GM21723 (cell line): Measurements from ENCODE around the gene TTC16.

Source experiments
- ATAC-seq: cut with Tn5 transposase; IDR thresholded peaks from one replicate; pipeline ENCODE4 v1.9.1; 2021; ENCODE audit warnings: mild to moderate bottlenecking, moderate library complexity; ENCODE audit not compliant: unreplicated experiment

TTC16 gene

DNA sequence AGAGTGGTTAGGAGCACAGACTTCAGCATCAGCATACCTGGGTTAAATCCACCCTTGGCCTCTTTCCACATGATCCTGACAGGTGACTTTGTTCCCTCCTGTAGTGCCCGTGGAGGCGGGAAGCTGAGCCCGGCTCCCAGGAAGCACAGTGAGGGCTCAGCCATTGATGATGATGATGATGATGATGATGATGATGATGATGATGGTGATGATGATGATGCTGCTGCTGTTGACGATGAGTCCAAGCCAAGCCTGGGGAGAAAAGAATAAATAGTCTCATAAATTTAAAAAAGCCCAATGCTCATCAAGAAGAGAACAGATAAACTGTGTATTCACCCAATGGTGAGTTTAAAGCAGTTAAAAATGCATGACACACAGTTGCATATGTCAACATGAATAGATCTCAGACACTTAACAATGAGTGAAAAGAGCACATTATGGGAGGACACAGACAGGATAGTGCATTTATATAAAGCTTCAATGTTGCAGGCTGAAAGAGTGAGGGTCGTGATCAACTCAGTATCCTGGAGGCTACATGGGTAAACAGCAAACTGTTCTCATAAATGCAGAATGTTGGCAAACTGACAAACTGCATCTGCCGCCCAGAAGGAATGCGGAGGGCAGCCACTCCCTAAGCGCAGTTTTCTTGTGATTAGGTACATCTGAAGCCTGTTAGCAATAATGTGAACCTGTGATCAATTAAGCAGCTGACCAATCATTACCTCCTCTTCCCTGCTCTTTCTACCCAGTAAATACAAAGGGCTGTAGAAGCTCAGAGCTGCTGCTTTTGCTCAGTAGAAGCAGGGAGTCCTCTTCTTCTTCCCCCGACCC is 20.8 kb upstream of the TTC16 start:
- no peak for ATAC-seq

DNA sequence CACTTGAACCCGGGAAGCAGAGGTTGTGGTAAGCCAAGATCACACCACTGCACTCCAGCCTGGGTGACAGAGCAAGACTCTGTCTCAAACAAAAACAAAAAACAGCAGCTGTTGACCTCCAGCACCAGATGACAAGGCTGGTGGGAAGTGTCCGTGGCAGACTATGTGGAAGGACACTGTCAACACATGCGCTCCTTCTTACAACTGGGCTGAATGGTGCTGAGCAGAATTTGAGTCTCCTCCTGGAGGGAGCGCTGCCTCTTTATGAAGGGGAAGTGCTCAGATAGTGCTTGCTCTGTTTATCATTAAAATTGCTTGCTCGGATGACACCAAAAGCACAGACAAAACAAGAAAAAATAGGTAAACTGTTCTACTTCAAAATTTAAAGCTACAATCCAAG is 18.3 kb upstream of the TTC16 start:
- no peak for ATAC-seq

GRCh38 chr9:127698386-127698785 is 17.5 kb upstream of the TTC16 start:
- no peak for ATAC-seq

- peak; percentile 96 for ATAC-seq
These were observed 16.8 kb upstream of the TTC16 start for GRCh38 chr9:127698985-127699670.

DNA sequence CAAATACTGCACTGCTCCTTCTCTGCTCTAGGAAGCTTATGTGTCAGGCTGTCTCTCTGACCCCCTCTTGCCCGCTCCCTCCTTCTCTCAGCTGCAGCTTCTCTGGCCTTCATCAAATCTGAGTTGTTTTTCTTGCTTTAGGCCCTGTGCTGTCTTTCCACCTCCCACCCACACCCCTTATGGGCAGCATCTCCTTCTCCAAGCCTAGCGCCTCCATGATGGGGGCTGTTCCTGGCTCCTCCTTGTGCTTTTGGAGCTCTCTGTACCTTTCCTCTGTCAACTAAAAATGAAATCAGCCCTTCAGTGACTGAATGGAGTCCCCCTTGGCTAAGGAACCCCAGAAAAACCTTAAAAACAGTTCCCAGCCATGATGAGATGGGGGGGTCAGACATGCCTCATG is 15.7 kb upstream of the TTC16 start:
- no peak for ATAC-seq

DNA sequence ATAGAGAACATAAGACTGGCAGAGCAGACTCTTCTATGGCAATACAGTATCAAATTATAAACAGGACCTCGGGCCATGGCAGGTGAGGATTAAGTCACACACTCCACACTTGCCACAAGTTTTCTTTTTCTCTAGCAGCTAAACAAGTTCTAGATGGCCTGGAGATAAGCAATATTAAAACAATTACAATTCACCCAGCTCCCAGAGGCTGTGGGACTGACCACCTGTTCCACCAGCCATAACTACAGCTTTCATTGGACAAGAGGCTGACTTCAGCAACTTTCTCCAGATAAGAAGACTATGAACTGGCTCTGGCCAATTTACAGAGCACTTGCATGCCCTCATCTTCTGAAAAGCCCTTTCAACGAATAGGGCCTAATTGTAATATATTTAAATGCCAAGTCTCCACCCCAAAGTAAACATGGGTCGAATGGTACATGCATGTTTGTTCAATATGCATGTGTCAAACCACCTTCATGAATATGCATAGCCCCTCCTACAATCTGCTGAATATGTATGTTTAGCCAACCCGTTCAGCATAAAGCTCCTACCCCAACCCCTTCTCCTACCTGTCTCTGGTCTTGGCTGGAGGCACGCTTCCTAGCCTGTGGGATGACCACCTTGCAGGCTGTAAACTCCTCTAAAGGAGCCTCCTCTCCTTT is 15.2 kb upstream of the TTC16 start:
- no peak for ATAC-seq

DNA sequence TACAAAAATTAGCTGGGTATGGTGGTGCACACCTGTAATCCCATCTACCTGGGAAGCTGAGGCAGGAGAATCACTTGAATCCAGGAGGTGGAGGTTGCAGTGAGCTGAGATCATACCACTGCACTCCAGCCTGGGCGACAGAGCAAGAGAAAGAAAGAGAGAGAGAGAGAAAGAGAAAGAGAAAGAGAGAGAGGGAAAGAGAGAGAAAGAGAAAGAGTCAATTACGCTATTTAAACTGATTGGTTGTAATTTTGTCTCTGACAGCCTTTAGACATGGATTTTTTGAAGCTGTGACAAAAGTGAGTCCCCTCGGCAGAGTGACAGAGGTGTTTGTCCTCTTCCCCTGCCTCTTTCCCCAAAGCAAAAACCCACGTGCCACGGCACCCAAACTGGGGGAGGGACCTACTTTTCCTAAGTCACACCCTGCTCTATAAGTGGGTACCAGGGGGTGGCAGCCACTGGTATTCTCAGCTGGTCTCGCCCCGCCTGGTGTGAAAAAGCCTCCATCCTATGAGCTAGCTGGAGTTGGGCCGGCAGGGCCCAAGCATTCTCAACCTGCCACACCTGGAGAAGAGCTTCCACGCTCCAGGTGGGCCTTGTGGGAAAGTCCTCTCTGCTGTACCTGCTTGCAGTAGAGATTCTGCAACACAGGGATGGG is 12.5 kb upstream of the TTC16 start:
- no peak for ATAC-seq

DNA sequence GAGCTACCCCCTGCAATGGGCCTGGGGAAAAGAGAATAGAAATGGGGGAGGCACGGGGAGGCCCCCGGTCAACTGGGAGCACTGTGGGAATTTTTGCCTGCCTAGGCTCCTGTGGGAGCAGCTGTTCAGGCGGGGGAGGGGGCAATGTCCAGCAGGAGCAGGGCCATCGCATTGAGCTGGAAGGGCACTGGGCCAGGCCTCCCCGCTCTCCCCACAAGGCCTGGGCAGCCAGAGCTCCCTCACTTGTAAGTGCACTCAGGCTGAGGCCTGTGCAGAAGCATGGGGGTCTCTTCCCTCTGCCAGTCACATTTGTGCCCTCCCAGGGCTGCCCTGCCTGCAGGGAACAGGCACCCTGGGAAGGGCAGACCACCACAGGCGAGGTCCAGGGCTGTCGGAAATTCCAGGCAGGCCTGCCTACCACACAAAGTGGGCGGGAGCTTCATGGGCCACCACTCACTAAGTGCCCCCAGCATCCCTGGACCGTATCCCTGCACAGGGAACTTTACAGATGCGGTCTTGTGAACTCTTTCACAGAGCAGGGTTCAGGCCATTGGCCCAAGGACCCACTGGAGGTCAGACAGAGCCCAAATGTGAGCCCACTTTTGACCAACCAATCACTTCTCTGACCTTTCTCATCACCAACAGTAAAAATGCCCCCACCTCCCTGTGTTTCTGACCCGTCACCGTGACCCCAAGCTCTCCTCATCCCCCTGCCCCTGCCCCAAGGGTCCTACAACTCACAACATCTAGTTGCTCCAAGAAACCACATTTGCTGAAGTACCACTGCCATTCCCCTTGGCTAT is 10.1 kb upstream of the TTC16 start:
- no peak for ATAC-seq

- ATAC-seq: no peak
These were observed 9.0 kb upstream of the TTC16 start, which contains the start of gene CFAP157 for GRCh38 chr9:127706836-127707241. TSS of gene CFAP157 (plus strand) at chr9:127706988. CDS start at chr9:127707032, 44 bp downstream.

DNA sequence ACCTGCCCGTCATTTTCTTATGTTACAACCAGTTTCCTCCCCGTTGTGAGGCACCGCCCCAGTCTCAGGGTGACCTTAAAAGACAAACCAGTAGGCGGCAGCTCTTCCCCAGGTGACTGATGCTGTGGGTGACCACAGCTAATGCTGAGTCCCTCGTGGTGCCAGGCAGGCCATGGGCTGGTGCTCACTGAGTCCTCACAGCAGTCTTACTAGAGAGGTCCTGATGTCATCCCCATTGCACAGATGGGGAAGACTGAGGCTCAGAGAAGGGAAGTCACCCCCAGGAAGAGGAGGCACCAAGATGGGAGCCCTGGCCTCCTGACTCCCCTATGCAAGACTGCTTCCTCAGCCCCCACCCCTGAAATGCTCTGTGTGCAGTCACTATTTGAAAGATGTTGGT is 8.1 kb upstream of the TTC16 start:
- no peak for ATAC-seq

- ATAC-seq: no peak
These were observed 6.8 kb upstream of the TTC16 start for GRCh38 chr9:127708952-127709587.

DNA sequence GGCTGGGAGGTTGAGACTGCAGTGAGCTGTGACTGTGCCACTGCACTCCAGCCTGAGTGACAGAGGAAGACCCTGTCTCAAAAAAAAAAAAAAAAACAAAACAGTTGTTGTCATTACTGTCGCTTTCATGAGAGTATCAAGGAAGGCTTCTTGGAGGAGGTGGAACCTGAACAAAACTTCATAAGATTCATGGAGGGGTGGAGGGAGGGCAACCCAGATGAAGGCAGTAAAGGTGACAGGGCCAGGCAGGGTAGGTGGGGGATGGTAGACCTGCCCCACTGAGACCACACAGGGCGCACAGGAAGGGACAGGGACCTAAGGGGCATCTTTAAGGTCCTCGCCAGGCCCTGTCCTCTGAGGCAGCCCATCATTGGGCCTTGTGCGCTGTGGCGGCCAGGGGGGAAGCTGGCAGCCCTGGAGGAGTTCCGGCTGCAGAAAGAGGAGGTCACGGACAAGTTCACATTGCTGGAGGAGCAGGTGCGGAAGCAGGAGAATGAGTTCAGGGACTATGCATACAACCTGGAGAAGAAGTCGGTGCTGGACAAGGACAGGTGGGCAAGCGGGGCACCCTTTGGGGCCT is 5.6 kb upstream of the TTC16 start:
- no peak for ATAC-seq

- no peak for ATAC-seq
These were observed 4.6 kb upstream of the TTC16 start for GRCh38 chr9:127711226-127711701.

DNA sequence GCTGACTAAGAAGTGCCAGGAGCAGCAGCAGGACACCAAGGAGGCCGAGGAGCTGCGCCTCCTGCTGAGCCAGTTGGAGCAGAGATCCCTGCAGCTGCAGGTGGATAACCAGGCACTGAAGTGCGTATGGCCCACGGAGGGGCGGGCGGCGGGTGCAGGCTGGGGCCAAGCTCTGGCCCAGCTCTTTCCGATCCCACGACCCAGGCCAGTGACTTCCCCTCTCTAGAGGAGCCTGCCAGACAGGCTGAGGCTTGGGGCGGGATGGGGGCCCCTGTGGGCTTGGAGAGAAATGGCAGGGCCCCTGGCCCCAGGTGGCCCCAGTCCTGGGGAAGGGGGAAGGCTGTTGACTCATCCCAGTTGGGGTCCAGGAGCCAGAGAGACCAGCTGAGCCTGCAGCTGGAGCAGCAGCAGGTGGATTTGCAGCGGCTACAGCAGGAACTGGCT is 4.0 kb upstream of the TTC16 start:
- ATAC-seq: no peak

DNA sequence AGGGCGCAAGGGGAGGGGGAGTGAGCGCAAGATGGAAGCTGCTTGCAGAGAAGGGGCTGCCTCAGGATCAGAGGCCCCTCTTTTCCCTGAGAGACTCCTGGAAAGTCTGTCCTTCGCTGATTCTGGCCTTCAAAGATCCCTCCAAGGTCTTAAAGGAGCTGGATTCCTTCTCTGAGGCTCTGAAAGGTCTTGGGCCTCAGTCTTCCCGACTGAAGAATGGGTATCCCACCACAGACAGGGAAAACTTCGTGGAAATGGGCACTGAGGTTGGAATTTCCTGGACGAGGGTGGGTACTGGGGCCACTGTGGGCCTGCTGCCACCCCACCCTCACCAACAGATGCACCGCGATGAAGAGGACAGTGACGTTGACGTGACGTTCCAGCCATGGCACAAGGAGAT is 3.5 kb upstream of the TTC16 start:
- ATAC-seq: no peak

- ATAC-seq: no peak
These were observed 3.0 kb upstream of the TTC16 start for GRCh38 chr9:127712867-127713266.

DNA sequence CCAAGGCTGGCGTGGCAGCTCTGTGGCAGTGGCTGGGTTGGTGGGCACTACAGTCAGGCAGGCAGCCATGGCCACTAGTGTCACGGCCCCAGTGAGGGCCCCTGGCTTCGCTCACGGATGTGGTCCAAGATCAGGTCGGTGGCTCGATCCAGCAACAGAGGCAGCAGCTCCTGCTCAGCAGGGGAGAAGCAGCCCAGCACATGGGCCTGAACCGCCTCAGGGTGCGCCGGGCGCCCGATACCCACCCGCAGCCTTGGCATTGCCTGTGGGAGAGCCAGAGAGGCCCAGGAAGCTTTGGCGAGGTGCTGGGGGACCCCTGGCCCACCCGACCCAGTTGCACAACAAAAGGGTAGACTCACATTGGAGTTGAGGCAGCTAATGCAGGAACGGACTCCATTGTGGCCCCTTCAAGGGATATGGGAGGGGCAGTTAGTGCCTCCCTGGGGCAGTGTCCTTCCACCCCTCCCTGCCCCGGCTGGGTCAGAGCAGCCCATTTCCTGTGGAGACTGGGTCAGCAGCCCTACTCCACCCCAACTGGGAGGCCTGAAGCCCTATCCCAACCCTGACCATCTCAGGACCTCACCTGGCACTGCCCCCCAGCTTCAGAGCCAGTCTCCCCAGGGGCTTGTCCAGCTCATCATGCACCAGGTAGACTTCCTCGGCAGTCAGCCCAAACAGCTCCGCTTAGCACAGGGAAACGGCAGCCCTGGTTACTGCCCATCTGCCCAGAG is 1.7 kb upstream of the TTC16 start:
- no peak for ATAC-seq

- ATAC-seq: no peak
These were observed 869 bp upstream of the TTC16 start for GRCh38 chr9:127714951-127715469.

DNA sequence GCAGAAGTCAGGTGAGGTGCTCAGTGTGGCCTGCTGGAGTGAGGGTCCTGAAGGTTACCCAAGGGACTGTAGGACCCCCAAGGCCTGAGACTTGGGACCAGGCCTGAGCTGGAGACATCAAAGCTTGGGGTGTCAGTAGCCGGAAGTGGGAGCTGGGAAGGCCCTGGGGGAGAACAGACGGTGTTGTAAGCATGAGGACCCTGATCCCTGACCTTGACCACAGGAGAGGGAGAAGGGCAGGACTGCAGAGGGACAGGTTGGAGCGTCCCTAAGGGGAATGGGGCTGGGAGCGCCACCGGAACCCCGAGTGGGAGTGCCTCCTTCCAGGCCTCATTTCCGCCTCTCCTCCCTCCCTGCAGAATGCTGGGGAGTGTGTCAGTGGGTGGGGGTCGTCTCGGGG is 533 bp downstream of the TTC16 start:
- ATAC-seq: no peak
